ENCODE data around the gene CAB39L.

CAB39L gene

DNA sequence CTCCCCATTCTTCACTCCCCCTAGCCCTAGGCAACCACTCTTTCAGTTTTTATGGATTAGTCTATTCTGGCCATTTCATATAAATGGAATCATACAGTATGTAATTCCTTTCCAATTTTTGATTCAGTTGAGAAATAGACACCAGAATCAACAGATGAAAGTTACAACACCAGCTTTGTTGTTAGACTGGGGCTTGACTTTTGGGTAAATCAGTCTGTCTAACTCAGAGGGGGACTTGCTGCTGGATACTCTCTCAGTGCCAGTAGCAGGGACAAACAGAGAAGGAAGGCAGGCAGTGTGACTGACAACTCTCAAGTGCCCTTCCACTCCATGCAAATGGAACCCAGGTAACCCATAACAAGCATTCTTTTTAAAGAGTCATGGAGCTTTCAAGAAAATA is 155.4 kb downstream of the CAB39L start:
- H3K18ac ChIP-seq (ENCODE audit: low read depth in 1 of 2, low read length in 2 of 2) = no peak overlapping the region
- H3K4me2 ChIP-seq (ENCODE audit: low read length, poor library complexity, severe bottlenecking) = no peak overlapping the region
- no peak overlapping the region for H4K8ac ChIP-seq (ENCODE audit: low read length)
- H3K4me1 ChIP-seq (ENCODE audit: control insufficient read depth, insufficient read depth, low read depth, low read length) = peaks cover 2% of the 10 kb centered on the region
- H3K4ac ChIP-seq (ENCODE audit: low read depth in 1 of 2, low read length in 2 of 2) = no peak overlapping the region
- no peak overlapping the region for H2BK120ac ChIP-seq (ENCODE audit: low read depth, low read length)
- H3K23ac ChIP-seq (ENCODE audit: low read length in 2 of 2) = no peak overlapping the region
- H3K14ac ChIP-seq (ENCODE audit: low read length in 2 of 2) = no peak overlapping the region
- H3K79me1 ChIP-seq (replicated peaks; ENCODE audit: low read length, poor library complexity, severe bottlenecking) = no peaks in the 10 kb centered on the region
- no peak overlapping the region for H2AFZ ChIP-seq (ENCODE audit: low read depth, low read length)
- no peak overlapping the region for H2BK12ac ChIP-seq (ENCODE audit: low read length in 2 of 2)
- H4K91ac ChIP-seq (ENCODE audit: low read length) = no peak overlapping the region
- H3K4me3 ChIP-seq (ENCODE audit: insufficient read depth in 1 of 2, low read depth in 1 of 2, low read length in 2 of 2) = no peak overlapping the region
- H3K9me3 ChIP-seq (ENCODE audit: control insufficient read depth, low read length) = no peaks in the 10 kb centered on the region
- no peak overlapping the region for H2BK15ac ChIP-seq (ENCODE audit: low read depth, poor library complexity, severe bottlenecking)
- no peaks in the 10 kb centered on the region for H3K27me3 ChIP-seq (ENCODE audit: control insufficient read depth in 1 of 2, insufficient read depth in 1 of 2, low read length in 2 of 2)
- no peak overlapping the region for H2AK5ac ChIP-seq (ENCODE audit: low read length, severe bottlenecking)
- H2BK5ac ChIP-seq (ENCODE audit: low read depth, low read length, poor library complexity, severe bottlenecking) = no peak overlapping the region
- H3K36me3 ChIP-seq (ENCODE audit: control insufficient read depth in 1 of 2, insufficient read depth in 2 of 2, low read depth in 1 of 2, low read length in 2 of 2) = no peaks in the 10 kb centered on the region
- H3K27ac ChIP-seq (ENCODE audit: low read length, poor library complexity, severe bottlenecking) = no peak overlapping the region
- H3K9ac ChIP-seq (ENCODE audit: low read length) = no peak overlapping the region
- DNase-seq = no peak

DNA sequence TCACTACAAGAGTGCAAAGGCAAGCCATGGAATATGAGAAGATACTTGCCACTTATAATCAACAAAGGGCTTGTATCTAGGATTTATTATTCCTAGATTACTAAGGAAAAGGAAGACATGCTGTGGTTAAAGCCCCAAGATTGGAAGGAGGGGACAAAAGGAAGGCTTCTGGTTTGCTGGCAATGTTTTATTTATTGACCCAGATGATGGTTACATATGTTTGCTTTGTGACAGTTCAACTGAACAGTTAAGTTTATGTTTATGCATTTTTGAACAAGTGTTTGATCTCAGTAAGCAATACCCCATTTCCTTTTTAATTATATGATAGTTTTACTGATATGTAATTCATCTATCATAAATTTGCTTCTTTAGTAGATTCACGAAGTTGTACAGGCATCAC is 155.9 kb downstream of the CAB39L start:
- Histone ChIP-seq H2BK12ac (ENCODE audit: low read length in 2 of 2) (no peak overlapping the region), H3K4me3 (ENCODE audit: insufficient read depth in 1 of 2, low read depth in 1 of 2, low read length in 2 of 2) (no peak overlapping the region), H4K8ac (ENCODE audit: low read length) (no peak overlapping the region), H3K4ac (ENCODE audit: low read depth in 1 of 2, low read length in 2 of 2) (no peak overlapping the region), H3K18ac (ENCODE audit: low read depth in 1 of 2, low read length in 2 of 2) (no peak overlapping the region), H3K9me3 (ENCODE audit: control insufficient read depth, low read length) (no peaks in the 10 kb centered on the region), H2BK5ac (ENCODE audit: low read depth, low read length, poor library complexity, severe bottlenecking) (no peak overlapping the region), H3K4me2 (ENCODE audit: low read length, poor library complexity, severe bottlenecking) (no peak overlapping the region), H3K23ac (ENCODE audit: low read length in 2 of 2) (no peak overlapping the region), H2AK5ac (ENCODE audit: low read length, severe bottlenecking) (no peak overlapping the region), H2AFZ (ENCODE audit: low read depth, low read length) (no peak overlapping the region), H2BK15ac (ENCODE audit: low read depth, poor library complexity, severe bottlenecking) (no peak overlapping the region), H3K14ac (ENCODE audit: low read length in 2 of 2) (no peak overlapping the region), H3K79me1 (replicated peaks; ENCODE audit: low read length, poor library complexity, severe bottlenecking) (no peaks in the 10 kb centered on the region), H2BK120ac (ENCODE audit: low read depth, low read length) (no peak overlapping the region), H3K4me1 (ENCODE audit: control insufficient read depth, insufficient read depth, low read depth, low read length) (peaks cover 2% of the 10 kb centered on the region), H3K9ac (ENCODE audit: low read length) (no peak overlapping the region), H3K27ac (ENCODE audit: low read length, poor library complexity, severe bottlenecking) (no peak overlapping the region), H3K27me3 (ENCODE audit: control insufficient read depth in 1 of 2, insufficient read depth in 1 of 2, low read length in 2 of 2) (no peaks in the 10 kb centered on the region), H3K36me3 (ENCODE audit: control insufficient read depth in 1 of 2, insufficient read depth in 2 of 2, low read depth in 1 of 2, low read length in 2 of 2) (no peaks in the 10 kb centered on the region), H4K91ac (ENCODE audit: low read length) (no peak overlapping the region)
- WGBS = 73% methylated on average over 1 of the region's 1 CpG
- no peak for DNase-seq

DNA sequence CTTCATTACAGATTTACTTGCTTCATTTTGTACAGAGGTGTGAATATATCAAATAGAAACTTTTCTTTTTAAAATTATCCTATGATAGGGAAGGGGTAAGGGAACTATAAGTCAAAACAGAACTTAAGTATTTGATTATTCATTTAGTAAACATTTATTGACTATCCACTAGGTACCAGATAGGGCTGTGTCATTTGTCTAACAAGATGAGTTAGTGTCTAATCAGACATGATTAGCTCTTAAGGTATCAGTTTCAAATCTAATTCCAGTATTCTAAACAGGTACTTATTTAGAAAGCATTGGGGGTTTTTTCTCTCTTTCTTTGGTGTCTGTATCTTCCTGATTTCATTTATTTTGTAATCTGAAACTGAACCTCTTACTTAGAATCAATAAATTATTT is 164.0 kb downstream of the CAB39L start:
- H3K27me3 ChIP-seq (ENCODE audit: control insufficient read depth in 1 of 2, insufficient read depth in 1 of 2, low read length in 2 of 2) = no peaks in the 10 kb centered on the region
- no peak for DNase-seq

DNA sequence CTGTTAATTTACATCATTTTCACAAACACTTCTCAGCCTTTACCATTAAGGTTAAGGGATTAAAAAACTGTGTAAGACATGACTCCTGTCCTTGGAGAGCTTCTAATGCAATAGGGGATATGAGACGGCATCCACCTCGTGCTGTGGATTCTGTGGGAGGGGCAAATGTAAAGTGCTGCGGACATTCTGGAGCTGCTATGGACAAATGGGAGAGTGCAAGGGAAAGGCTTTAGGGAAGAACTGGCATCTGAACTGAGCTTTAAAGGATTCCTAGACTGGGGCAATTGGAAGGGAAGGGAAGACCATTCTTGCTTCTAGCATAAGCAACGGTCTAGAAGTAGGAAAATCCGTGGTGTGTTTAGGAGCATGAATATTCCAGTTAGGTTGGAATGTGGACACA is 164.8 kb downstream of the CAB39L start:
- Histone ChIP-seq H3K36me3 (ENCODE audit: control insufficient read depth in 1 of 2, insufficient read depth in 2 of 2, low read depth in 1 of 2, low read length in 2 of 2) (no peaks in the 10 kb centered on the region), H2BK12ac (ENCODE audit: low read length in 2 of 2) (no peak overlapping the region), H3K14ac (ENCODE audit: low read length in 2 of 2) (no peak overlapping the region), H3K4me3 (ENCODE audit: insufficient read depth in 1 of 2, low read depth in 1 of 2, low read length in 2 of 2) (no peak overlapping the region), H3K27me3 (ENCODE audit: control insufficient read depth in 1 of 2, insufficient read depth in 1 of 2, low read length in 2 of 2) (no peaks in the 10 kb centered on the region), H2BK5ac (ENCODE audit: low read depth, low read length, poor library complexity, severe bottlenecking) (no peak overlapping the region), H2AK5ac (ENCODE audit: low read length, severe bottlenecking) (no peak overlapping the region), H2AFZ (ENCODE audit: low read depth, low read length) (no peak overlapping the region), H3K4me2 (ENCODE audit: low read length, poor library complexity, severe bottlenecking) (no peak overlapping the region), H3K27ac (ENCODE audit: low read length, poor library complexity, severe bottlenecking) (no peak overlapping the region), H4K8ac (ENCODE audit: low read length) (no peak overlapping the region), H3K9me3 (ENCODE audit: control insufficient read depth, low read length) (no peaks in the 10 kb centered on the region), H2BK15ac (ENCODE audit: low read depth, poor library complexity, severe bottlenecking) (no peak overlapping the region), H2BK120ac (ENCODE audit: low read depth, low read length) (no peak overlapping the region), H3K4ac (ENCODE audit: low read depth in 1 of 2, low read length in 2 of 2) (no peak overlapping the region), H3K9ac (ENCODE audit: low read length) (no peak overlapping the region), H3K23ac (ENCODE audit: low read length in 2 of 2) (no peak overlapping the region), H4K91ac (ENCODE audit: low read length) (no peak overlapping the region), H3K18ac (ENCODE audit: low read depth in 1 of 2, low read length in 2 of 2) (no peak overlapping the region), H3K79me1 (replicated peaks; ENCODE audit: low read length, poor library complexity, severe bottlenecking) (no peaks in the 10 kb centered on the region), H3K4me1 (ENCODE audit: control insufficient read depth, insufficient read depth, low read depth, low read length) (no peaks in the 10 kb centered on the region)
- DNase-seq = no peak
- WGBS = 67% methylated on average over 5 of the region's 5 CpGs

More for the DNA sequence above, 164.0 kb downstream of the CAB39L start:
- no peaks in the 10 kb centered on the region for H3K36me3 ChIP-seq (ENCODE audit: control insufficient read depth in 1 of 2, insufficient read depth in 2 of 2, low read depth in 1 of 2, low read length in 2 of 2)
- H2AK5ac ChIP-seq (ENCODE audit: low read length, severe bottlenecking) = no peak overlapping the region
- no peak overlapping the region for H3K4ac ChIP-seq (ENCODE audit: low read depth in 1 of 2, low read length in 2 of 2)
- H3K79me1 ChIP-seq (replicated peaks; ENCODE audit: low read length, poor library complexity, severe bottlenecking) = no peaks in the 10 kb centered on the region
- no peak overlapping the region for H3K23ac ChIP-seq (ENCODE audit: low read length in 2 of 2)
- H4K91ac ChIP-seq (ENCODE audit: low read length) = no peak overlapping the region
- H3K9me3 ChIP-seq (ENCODE audit: control insufficient read depth, low read length) = no peaks in the 10 kb centered on the region
- no peaks in the 10 kb centered on the region for H3K4me1 ChIP-seq (ENCODE audit: control insufficient read depth, insufficient read depth, low read depth, low read length)
- no peak overlapping the region for H2BK5ac ChIP-seq (ENCODE audit: low read depth, low read length, poor library complexity, severe bottlenecking)
- H3K4me2 ChIP-seq (ENCODE audit: low read length, poor library complexity, severe bottlenecking) = no peak overlapping the region
- no peak overlapping the region for H2AFZ ChIP-seq (ENCODE audit: low read depth, low read length)
- no peak overlapping the region for H2BK120ac ChIP-seq (ENCODE audit: low read depth, low read length)
- no peak overlapping the region for H3K4me3 ChIP-seq (ENCODE audit: insufficient read depth in 1 of 2, low read depth in 1 of 2, low read length in 2 of 2)
- no peak overlapping the region for H3K9ac ChIP-seq (ENCODE audit: low read length)
- no peak overlapping the region for H3K14ac ChIP-seq (ENCODE audit: low read length in 2 of 2)
- no peak overlapping the region for H4K8ac ChIP-seq (ENCODE audit: low read length)
- H3K18ac ChIP-seq (ENCODE audit: low read depth in 1 of 2, low read length in 2 of 2) = no peak overlapping the region
- no peak overlapping the region for H3K27ac ChIP-seq (ENCODE audit: low read length, poor library complexity, severe bottlenecking)
- no peak overlapping the region for H2BK12ac ChIP-seq (ENCODE audit: low read length in 2 of 2)
- no peak overlapping the region for H2BK15ac ChIP-seq (ENCODE audit: low read depth, poor library complexity, severe bottlenecking)
